Activated T-helper 2 cell treated with anti-CD3 and anti-CD28 coated beads, Interferon-gamma antibody, Interleukin-2, Interleukin-4, amounts not matched to agents 10 μg/mL and 5 μg/mL and 100 μg/mL, durations not matched to agents 14 hours and 24 hours and 36 hours (primary cell): Measurements from ENCODE around the gene M1AP. TPM values are rescaled to one million over a fixed set of nuclear protein-coding genes. Genes with fewer than 3 reads are reported as not detected.
"Not testable (repeated sequence)": the region's sequence is repeated elsewhere in the genome, so short reads cannot be mapped to it uniquely, and the experiment has no call there.

ENCODE experiments used
- DNase-seq: peaks from one replicate; pipeline ENCODE4 v3.0.0; 2021; ENCODE audit warnings: low spot score
- H3K27ac Mint-ChIP-seq: one replicate; pipeline ENCODE4 v1.8.0; 2021; ENCODE audit warnings: mixed read lengths
- H3K27me3 Mint-ChIP-seq: one replicate; pipeline ENCODE4 v1.8.0; 2021; ENCODE audit warnings: low read depth, mixed read lengths
- H3K36me3 Mint-ChIP-seq: one replicate; pipeline ENCODE4 v1.8.0; 2021; ENCODE audit warnings: low read depth, mixed read lengths
- H3K4me1 Mint-ChIP-seq: one replicate; pipeline ENCODE4 v1.8.0; 2021; ENCODE audit warnings: low read depth, mixed read lengths
- H3K4me3 Mint-ChIP-seq: one replicate; pipeline ENCODE4 v1.8.0; 2021; ENCODE audit warnings: low read depth, mild to moderate bottlenecking, moderate library complexity, mixed read lengths
- H3K9me3 Mint-ChIP-seq: one replicate; pipeline ENCODE4 v1.8.0; 2021; ENCODE audit warnings: mixed read lengths
- intact Hi-C: fragments of 100-400 bp; cut with micrococcal nuclease; formaldehyde crosslinking; loops from one replicate; pipeline ENCODE4 v1.15.1; 2023
- total RNA-seq: library from RNA; stranded (reverse); gene quantifications from 2 replicates; pipeline ENCODE4 v1.2.3, GENCODE V29; 2022

Gene M1AP
- total RNA-seq, 1 donor from 2014 or later, result not detected

DNA sequence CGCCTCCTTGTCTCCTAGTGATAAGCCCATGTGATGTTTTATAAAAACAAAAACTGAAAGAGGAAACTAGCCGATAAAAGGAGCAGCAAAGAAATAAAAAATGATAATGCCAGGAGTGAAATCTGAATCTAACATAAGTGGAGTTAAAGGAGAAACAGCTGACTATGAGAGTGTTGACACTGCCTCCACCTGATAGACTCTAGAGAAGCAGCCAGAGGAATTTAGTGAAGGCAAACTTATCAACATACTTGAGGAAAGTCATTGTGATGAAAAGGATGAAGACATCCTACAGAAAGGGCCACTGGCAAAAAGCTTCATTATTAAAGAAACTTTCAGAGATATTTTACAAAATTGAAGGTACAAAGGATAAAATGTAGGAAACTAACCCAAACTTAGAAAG, 1.9 kb downstream of the M1AP start:
- Mint-ChIP-seq H3K4me1 (peaks cover 3% of the 10 kb centered on the region), H3K27ac (no peak overlapping the region), H3K27me3 (peaks cover 35% of the 10 kb centered on the region), H3K36me3 (no peaks in the 10 kb centered on the region), H3K9me3 (no peaks in the 10 kb centered on the region), H3K4me3 (no peak overlapping the region)
- intact Hi-C loops, result no loop called here
- DNase-seq, result no peak

DNA sequence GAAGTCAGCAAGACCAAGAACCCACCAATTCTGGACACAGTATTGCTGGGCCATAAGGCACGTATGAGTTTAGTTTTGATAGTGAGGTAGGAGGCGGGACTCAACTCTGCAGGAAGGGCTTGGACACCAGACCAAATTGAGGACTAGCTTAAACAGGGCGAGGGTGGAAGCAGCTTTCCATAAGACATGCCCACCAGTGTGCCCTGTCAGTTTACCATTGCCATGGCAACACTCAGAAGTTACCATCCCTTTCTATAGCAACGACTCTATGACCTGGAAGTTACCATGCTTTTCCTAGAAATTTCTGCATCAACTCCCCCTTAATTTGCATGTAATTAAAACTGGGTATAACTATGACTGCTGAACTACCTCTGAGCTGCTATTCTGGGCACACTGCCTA, 2.8 kb downstream of the M1AP start:
- peaks cover 3% of the 10 kb centered on the region for H3K4me1 Mint-ChIP-seq
- DNase-seq, result no peak
- intact Hi-C loops, result no loop called here
- H3K36me3 Mint-ChIP-seq, result no peaks in the 10 kb centered on the region
- H3K9me3 Mint-ChIP-seq, result no peaks in the 10 kb centered on the region
- no peak overlapping the region for H3K4me3 Mint-ChIP-seq
- peaks cover 36% of the 10 kb centered on the region for H3K27me3 Mint-ChIP-seq
- H3K27ac Mint-ChIP-seq, result no peak overlapping the region

DNA sequence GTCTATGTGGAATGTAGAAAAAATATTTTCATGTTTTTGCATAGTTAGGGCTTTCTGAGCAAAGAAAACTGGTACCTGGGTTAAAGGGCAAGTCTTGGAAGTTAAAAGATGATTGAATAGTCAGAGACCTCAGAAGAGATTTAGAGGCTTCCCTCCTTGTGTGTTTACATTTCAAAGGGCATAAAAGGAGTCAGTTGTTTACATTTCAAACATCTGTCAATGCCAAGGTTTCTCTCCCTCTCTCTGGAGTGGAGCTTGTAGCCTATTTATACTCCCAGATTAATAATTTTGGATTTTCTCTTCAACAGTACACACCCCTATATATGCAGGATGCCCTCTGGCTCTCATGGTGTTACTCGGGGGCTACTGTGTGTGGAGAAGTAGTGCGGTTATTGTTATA, 8.6 kb downstream of the M1AP start:
- peaks cover 47% of the 10 kb centered on the region for H3K27me3 Mint-ChIP-seq
- no peaks in the 10 kb centered on the region for H3K36me3 Mint-ChIP-seq
- H3K27ac Mint-ChIP-seq, result no peak overlapping the region
- H3K4me3 Mint-ChIP-seq, result no peak overlapping the region
- no peaks in the 10 kb centered on the region for H3K9me3 Mint-ChIP-seq
- intact Hi-C loops, result no loop called here
- no peak for DNase-seq
- H3K4me1 Mint-ChIP-seq, result no peaks in the 10 kb centered on the region

DNA sequence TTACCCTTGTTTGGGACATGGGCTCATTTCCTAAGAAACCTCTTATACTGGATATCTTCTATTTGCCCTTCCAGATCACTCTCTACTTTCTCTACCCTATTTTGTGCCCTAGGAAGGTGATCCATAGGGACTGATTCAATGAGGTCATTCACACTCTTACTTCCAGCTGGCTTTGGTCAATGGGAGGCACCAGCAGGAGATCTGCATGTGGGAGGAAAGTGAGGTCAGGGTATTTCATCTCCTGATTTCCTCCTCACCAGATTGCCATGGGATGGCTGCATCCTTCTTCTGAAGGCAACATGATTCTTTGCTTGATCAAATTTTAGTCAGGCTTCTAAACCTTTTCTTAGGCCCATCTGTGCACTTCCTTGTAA, 15.2 kb downstream of the M1AP start:
- no peak overlapping the region for H3K27ac Mint-ChIP-seq
- no peaks in the 10 kb centered on the region for H3K4me1 Mint-ChIP-seq
- no peaks in the 10 kb centered on the region for H3K9me3 Mint-ChIP-seq
- peaks cover 37% of the 10 kb centered on the region for H3K27me3 Mint-ChIP-seq
- no peaks in the 10 kb centered on the region for H3K36me3 Mint-ChIP-seq
- intact Hi-C loops, result no loop called here
- H3K4me3 Mint-ChIP-seq, result no peak overlapping the region
- DNase-seq, result no peak

DNA sequence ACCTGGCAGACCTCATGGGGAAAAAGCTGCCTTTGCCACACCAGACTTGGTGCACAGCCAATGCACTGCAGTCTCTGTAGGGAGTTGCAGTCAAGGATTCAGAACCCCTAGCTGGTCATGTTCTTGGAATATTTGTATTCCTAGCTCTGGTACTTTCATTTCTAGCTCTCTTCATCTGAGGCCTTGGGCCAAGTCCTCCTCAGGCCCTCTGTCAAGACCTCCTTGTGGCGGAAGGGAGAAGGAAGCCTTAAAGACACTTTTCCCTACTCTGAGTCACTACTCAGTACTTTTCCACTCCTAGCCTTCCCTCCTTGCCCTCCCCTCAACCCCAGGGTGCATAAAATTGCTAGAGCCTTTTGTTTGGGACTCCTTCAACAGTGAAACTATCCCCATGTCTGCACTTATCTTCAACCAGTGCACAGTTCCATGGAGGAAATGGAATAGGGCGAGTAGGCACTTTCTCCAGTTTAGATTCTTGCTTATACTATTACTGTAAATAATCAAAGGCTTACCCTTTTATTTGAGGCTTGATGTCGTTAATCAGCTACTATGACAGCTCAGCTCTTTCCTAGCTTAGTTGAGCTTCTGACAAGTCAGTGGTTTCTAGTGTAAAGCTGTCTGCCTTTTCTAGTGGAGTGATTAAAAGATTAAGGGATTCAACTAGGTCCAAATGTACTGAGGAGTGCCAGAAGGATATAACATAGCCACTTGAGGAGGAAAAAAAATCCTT, 15.8 kb downstream of the M1AP start:
- intact Hi-C loops, result no loop called here
- H3K27ac Mint-ChIP-seq, result no peak overlapping the region
- H3K36me3 Mint-ChIP-seq, result no peaks in the 10 kb centered on the region
- no peaks in the 10 kb centered on the region for H3K4me1 Mint-ChIP-seq
- peaks cover 37% of the 10 kb centered on the region for H3K27me3 Mint-ChIP-seq
- no peaks in the 10 kb centered on the region for H3K9me3 Mint-ChIP-seq
- DNase-seq, result no peak
- no peak overlapping the region for H3K4me3 Mint-ChIP-seq

DNA sequence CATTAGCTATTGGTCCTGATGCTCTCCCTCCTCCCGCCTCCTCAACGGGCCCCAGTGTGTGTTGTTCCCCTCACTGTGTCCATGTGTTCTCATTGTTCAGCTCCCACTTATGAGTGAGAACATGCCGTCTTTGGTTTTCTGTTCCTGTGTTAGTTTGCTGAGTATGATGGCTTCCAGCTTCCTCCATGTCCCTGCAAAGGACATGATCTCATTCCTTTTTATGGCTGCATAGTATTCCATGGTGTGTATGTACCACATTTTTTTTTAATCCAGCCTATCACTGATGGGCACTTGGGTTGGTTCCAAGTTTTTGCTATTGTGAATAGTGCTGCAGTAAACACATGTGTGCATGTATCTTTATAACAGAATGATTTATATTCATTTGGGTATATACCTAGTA, 17.7 kb downstream of the M1AP start:
- H3K4me3 Mint-ChIP-seq, H3K36me3 Mint-ChIP-seq, H3K9me3 Mint-ChIP-seq, intact Hi-C loops, H3K27ac Mint-ChIP-seq, H3K4me1 Mint-ChIP-seq, DNase-seq: not testable (repeated sequence)
- peaks cover 22% of the 10 kb centered on the region for H3K27me3 Mint-ChIP-seq

DNA sequence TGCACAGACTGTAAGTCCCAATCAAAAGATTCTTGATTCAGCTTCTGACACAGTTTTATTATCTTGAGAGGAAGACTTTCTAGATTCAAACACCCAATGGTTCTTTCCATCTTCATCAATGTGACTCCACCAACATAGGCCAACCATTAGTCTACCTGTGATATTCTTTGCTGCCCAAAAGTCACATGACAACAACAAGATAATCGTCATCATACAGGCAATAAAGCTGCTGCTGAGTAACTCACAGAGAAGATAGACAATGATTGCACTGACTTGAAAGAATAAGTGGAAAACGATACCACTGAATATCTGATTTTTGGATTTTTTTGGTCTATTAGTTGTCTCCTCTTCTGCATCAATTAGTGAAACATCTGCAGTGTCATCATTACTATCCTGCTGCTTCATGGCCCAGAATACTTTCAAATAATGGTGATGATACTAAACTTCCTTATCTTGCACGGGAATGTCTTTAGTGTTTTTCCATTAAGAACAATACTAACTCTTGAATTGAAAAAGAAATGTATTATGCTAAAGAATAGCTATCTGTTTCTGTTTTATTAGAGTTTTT, 19.5 kb downstream of the M1AP start:
- H3K27me3 Mint-ChIP-seq, result peaks cover 16% of the 10 kb centered on the region

DNA sequence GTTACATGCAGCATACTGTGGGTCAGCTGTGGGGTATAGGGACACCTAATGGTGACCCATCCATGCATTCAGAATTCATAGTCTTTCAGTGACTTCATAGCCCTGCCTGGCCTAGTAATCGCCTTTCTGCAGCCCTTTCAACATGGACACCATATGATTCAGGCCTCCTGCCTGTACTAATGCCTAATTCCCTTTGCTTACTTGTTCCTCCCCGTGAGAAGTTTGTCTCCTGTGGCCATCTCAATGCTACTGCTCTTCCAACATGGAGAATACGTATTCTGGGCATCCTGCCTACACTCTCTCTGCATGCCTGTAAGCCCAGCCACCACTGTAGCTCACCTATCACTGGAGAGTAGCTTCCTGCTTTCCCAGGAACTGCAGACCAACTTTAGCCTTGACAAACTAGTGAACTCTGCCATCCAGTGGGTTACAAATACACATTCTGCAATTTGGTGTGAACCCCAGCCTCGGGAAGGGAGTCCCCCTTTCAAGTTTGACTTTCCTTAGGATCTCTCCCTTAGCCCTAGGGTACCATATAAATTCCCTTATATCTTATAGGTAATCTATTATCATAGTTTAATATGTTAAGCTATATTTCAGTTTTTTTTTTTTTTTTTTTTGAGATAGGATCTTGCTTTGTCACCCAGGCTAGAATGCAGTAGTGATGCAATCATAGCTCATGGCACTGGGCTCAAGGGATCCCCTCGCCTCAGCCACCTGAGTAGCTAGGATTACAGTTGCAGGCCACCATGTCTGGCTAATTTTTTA, 22.3 kb downstream of the M1AP start:
- Mint-ChIP-seq H3K4me3 (no peak overlapping the region), H3K4me1 (no peaks in the 10 kb centered on the region), H3K9me3 (no peaks in the 10 kb centered on the region), H3K27me3 (peaks cover 14% of the 10 kb centered on the region), H3K36me3 (no peaks in the 10 kb centered on the region), H3K27ac (no peak overlapping the region)
- no peak for DNase-seq
- intact Hi-C loops, result no loop called here

More for the DNA sequence above, 19.5 kb downstream of the M1AP start:
- Mint-ChIP-seq H3K4me1 (no peaks in the 10 kb centered on the region), H3K4me3 (no peak overlapping the region), H3K27ac (no peak overlapping the region), H3K9me3 (no peaks in the 10 kb centered on the region), H3K36me3 (no peaks in the 10 kb centered on the region)
- intact Hi-C loops, result no loop called here
- DNase-seq, result no peak

DNA sequence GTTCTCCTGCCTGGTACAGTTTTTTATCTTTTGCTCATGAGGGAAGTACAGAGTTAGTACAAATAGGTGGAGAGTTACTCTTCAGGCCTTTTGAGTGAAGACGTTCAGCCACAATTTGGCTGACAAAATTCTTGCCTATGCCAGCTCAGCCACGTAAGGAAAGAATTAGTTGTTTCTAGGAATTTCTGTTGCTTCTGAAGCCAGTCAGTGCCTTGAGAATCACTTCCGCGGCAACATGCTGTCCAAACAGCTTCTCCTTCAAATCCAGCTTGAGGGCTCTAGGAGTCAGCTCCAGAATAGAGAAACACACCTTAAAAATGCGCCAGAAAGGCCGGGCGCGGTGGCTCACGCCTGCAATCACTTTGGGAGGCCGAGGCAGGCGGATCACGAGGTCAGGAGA, 27.5 kb downstream of the M1AP start:
- Mint-ChIP-seq H3K27ac (no peak overlapping the region), H3K9me3 (no peaks in the 10 kb centered on the region), H3K36me3 (no peaks in the 10 kb centered on the region), H3K27me3 (peaks cover 14% of the 10 kb centered on the region), H3K4me1 (peaks cover 10% of the 10 kb centered on the region), H3K4me3 (no peak overlapping the region)
- intact Hi-C loops, result no loop called here
- no peak for DNase-seq

DNA sequence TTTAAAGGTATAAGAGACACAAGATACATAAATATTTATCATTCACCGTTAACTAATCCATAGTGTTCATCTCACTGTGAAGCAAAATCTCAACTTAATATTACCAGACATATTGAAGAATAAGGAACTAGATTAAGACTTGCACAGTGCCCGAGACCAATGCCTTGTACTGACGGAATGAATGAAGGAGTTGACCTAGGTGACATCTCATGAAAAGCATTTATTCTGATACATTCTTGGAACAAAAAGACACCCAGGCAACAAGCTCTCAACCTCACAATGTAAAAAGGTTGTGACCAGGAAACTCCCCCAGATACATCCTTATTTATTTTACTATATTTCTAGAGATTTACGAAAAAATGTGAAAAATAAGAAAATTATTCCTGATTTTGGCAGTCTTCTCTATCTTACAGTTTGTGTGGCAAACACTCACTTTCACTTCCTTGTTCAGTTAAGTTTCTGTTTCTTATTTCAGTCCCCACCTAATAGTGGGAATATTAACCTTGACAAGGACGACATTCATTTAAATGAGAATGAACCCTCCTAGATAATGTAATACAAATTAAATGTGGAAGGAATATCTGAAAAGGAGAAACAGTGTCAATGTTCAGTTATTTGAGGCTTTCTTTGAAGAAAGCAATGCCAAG, 28.4 kb downstream of the M1AP start:
- Mint-ChIP-seq H3K27ac (no peak overlapping the region), H3K4me3 (no peak overlapping the region), H3K36me3 (no peaks in the 10 kb centered on the region), H3K4me1 (peaks cover 10% of the 10 kb centered on the region), H3K27me3 (peaks cover 17% of the 10 kb centered on the region), H3K9me3 (no peaks in the 10 kb centered on the region)
- DNase-seq, result no peak
- intact Hi-C loops, result no loop called here

DNA sequence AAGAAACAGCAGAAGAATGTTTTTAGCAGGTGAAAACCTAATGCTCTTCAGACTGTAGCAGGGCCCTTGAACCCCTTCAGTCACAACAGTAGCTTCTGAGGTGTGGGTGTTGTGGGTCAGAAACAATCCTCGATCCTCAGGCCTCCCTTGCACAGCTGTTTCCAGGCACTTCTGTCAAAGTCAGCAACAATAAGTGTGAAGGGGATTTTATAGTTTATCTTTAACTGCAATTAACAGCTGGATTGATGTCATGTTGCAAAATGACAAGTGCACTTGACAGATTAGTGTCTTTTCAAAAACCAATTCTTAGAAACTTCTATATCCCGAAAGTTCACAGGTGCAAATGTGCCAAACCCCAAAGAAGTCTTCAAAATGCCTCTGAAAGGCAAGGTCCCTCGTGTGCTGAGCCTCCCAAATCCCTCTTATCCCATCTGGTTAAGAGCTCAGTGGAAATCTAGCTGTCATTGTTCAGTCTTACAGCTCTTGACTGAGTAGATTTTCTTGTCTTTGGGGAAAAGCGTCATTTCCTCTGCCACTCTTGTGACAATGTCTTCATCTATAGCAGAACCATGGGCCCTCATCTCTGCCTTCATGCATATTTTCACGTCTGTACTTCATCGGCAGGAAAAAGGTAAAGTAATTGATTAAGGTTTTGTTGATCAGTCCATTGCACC, 29.6 kb downstream of the M1AP start:
- Mint-ChIP-seq H3K4me1 (peaks cover 10% of the 10 kb centered on the region), H3K27me3 (peaks cover 25% of the 10 kb centered on the region), H3K36me3 (no peaks in the 10 kb centered on the region), H3K9me3 (no peaks in the 10 kb centered on the region), H3K4me3 (no peak overlapping the region), H3K27ac (no peak overlapping the region)
- intact Hi-C loops, result no loop called here
- DNase-seq, result no peak

DNA sequence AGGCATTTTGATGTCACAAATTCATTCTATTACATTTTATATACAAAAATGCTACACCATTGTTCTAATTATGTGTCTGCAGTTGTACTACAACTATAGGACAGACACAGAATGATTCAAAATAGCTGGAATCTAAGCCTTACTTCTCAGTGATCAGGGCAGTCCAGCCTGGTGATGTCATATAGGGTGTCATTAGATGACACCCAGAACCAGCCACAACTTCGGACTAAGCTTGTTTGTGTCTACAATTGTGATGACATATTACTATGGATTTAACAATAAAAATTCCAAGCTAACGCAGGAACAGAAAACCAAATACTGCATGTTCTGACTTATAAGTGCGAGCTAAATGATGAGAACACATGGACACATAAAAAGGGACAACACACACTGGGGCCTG, 31.0 kb downstream of the M1AP start:
- no peaks in the 10 kb centered on the region for H3K36me3 Mint-ChIP-seq
- no peak for DNase-seq
- no peaks in the 10 kb centered on the region for H3K9me3 Mint-ChIP-seq
- peaks cover 10% of the 10 kb centered on the region for H3K4me1 Mint-ChIP-seq
- H3K4me3 Mint-ChIP-seq, result no peak overlapping the region
- intact Hi-C loops, result no loop called here
- H3K27ac Mint-ChIP-seq, result no peak overlapping the region
- H3K27me3 Mint-ChIP-seq, result peaks cover 37% of the 10 kb centered on the region
